ENCODE measurements around the gene RASGRP1.

RASGRP1 gene

GRCh38 chr15:38506997-38507396, 57.6 kb downstream of the RASGRP1 start:
- no peak for DNase-seq (ENCODE audit: low read depth in 2 of 2)

- no peak for DNase-seq (ENCODE audit: low read depth in 2 of 2)
Observed at GRCh38 chr15:38504680-38505467, 59.7 kb downstream of the RASGRP1 start.

GRCh38 chr15:38503496-38503895, 61.1 kb downstream of the RASGRP1 start:
- no peak for DNase-seq (ENCODE audit: low read depth in 2 of 2)

- DNase-seq (ENCODE audit: low read depth in 2 of 2) = no peak
Observed at GRCh38 chr15:38499651-38500050, 65.0 kb downstream of the RASGRP1 start.

GRCh38 chr15:38496151-38496550, 68.5 kb downstream of the RASGRP1 start:
- DNase-seq (ENCODE audit: low read depth in 2 of 2) = no peak

GRCh38 chr15:38490242-38490922, 74.2 kb downstream of the RASGRP1 start:
- DNase-seq (ENCODE audit: low read depth in 2 of 2) = no peak

- DNase-seq (ENCODE audit: low read depth in 2 of 2) = no peak
Observed at GRCh38 chr15:38487378-38487777, 77.2 kb downstream of the RASGRP1 start.

- DNase-seq (ENCODE audit: low read depth in 2 of 2) = no peak
Observed at GRCh38 chr15:38486936-38487335, 77.7 kb downstream of the RASGRP1 start.

GRCh38 chr15:38482572-38482971, 82.0 kb downstream of the RASGRP1 start:
- no peak for DNase-seq (ENCODE audit: low read depth in 2 of 2)

- no peak for DNase-seq (ENCODE audit: low read depth in 2 of 2)
Observed at GRCh38 chr15:38481761-38482160, 82.9 kb downstream of the RASGRP1 start.

GRCh38 chr15:38481113-38481512, 83.5 kb downstream of the RASGRP1 start:
- DNase-seq (ENCODE audit: low read depth in 2 of 2) = no peak

GRCh38 chr15:38479756-38480155, 84.9 kb downstream of the RASGRP1 start:
- no peak for DNase-seq (ENCODE audit: low read depth in 2 of 2)

GRCh38 chr15:38479266-38479665, 85.3 kb downstream of the RASGRP1 start:
- DNase-seq (ENCODE audit: low read depth in 2 of 2) = no peak

GRCh38 chr15:38477637-38478036, 87.0 kb downstream of the RASGRP1 start:
- no peak for DNase-seq (ENCODE audit: low read depth in 2 of 2)

GRCh38 chr15:38476120-38476519, 88.5 kb downstream of the RASGRP1 start:
- DNase-seq (ENCODE audit: low read depth in 2 of 2) = no peak

- no peak for DNase-seq (ENCODE audit: low read depth in 2 of 2)
Observed at GRCh38 chr15:38475361-38475760, 89.3 kb downstream of the RASGRP1 start.

GRCh38 chr15:38474155-38474757, 90.4 kb downstream of the RASGRP1 start:
- peak in 1 of 2 donors; percentile 30 for DNase-seq (ENCODE audit: low read depth in 2 of 2)

GRCh38 chr15:38471974-38472373, 92.6 kb downstream of the RASGRP1 start:
- no peak for DNase-seq (ENCODE audit: low read depth in 2 of 2)

GRCh38 chr15:38470816-38471215, 93.8 kb downstream of the RASGRP1 start:
- DNase-seq (ENCODE audit: low read depth in 2 of 2) = no peak

- DNase-seq (ENCODE audit: low read depth in 2 of 2) = no peak
Observed at GRCh38 chr15:38464675-38465074, 99.9 kb downstream of the RASGRP1 start.

- DNase-seq (ENCODE audit: low read depth in 2 of 2) = no peak
Observed at GRCh38 chr15:38463893-38464292, 100.7 kb downstream of the RASGRP1 start.

GRCh38 chr15:38461066-38461833, 103.4 kb downstream of the RASGRP1 start:
- DNase-seq (ENCODE audit: low read depth in 2 of 2) = no peak

Data from stimulated activated CD4-positive, alpha-beta T cell treated with anti-CD3 and anti-CD28 coated beads, Interleukin-1b, Interleukin-23, amount 100 ng/mL, for 4 hours (primary cell).